Astrocyte of the spinal cord (primary cell): ENCODE results near the gene ALK.

Experiments used
- DNase-seq: peaks from one replicate; pipeline ENCODE4 v3.0.0; 2011; ENCODE audit warnings: low read depth, low spot score
- H3K4me3 ChIP-seq: 2 replicates; pipeline ENCODE4 v1.5.1; 2011; ENCODE audit warnings: low read depth, mild to moderate bottlenecking, low read length, moderate library complexity
- in situ Hi-C: cut with HindIII; loops from 2 replicates; pipeline ENCODE4 v1.10.0; 2017; ENCODE audit warnings: low sequenced_read_pairs
- TF ChIP-seq, protein P1 (sequence below): IDR thresholded peaks from 2 replicates; pipeline ENCODE4 v1.5.1; 2012; ENCODE audit warnings: low read depth, mild to moderate bottlenecking, low read length, inconsistent platforms

The ALK gene

DNA sequence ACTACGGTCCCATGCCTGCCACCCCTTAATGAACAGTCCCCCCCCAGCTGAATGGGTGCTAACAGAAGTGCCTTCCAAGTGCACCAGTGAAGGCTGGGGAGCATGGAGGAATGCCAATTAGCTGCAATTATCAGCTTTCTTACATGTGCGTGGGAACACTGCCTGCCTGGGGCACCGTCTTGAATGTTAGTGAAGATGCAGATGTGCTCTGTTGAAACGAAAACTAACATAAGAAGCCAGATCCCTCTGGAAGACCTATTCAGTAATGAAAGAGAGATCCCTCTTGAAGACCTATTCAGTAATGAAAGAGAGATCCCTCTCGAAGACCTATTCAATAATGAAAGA lies 651.6 kb downstream of the ALK start:
- in situ Hi-C loops, result no loop called here
- no peak for DNase-seq
- H3K4me3 ChIP-seq, result no peak overlapping the region
- TF ChIP-seq, protein P1, sequence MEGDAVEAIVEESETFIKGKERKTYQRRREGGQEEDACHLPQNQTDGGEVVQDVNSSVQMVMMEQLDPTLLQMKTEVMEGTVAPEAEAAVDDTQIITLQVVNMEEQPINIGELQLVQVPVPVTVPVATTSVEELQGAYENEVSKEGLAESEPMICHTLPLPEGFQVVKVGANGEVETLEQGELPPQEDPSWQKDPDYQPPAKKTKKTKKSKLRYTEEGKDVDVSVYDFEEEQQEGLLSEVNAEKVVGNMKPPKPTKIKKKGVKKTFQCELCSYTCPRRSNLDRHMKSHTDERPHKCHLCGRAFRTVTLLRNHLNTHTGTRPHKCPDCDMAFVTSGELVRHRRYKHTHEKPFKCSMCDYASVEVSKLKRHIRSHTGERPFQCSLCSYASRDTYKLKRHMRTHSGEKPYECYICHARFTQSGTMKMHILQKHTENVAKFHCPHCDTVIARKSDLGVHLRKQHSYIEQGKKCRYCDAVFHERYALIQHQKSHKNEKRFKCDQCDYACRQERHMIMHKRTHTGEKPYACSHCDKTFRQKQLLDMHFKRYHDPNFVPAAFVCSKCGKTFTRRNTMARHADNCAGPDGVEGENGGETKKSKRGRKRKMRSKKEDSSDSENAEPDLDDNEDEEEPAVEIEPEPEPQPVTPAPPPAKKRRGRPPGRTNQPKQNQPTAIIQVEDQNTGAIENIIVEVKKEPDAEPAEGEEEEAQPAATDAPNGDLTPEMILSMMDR, result no peak

DNA sequence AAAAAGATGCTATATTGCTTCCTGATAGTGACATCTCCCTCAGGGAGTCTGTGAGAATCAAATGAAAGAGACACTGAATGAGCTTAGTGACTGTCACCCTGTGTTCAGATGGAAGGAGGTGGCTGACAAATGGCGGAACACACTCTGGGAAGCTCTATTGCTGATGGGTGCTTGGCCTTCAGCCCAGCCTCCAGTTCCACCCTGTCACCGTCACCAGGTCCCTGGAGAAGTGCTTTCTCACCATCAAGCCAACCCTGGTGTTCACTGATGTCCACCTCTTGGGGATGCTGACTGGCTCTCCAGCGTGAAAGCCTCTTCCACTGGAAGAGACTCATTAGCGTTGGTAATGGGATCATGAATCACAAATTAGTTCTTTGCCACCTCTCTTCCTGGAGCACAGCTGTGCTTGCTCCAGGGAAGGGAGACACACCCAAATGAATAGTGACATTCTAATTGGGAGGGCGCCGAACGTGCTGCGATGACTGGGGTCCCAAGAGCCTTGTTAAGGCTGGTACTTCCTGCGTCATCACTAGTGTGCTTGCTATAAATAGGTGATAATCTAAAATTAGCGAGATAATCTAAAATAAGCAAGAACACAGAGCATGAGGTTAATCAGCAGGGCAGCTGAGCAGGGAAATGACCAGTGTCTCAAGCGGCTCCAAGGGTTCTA lies 652.2 kb downstream of the ALK start:
- in situ Hi-C loops, result no loop called here
- no peak for DNase-seq

DNA sequence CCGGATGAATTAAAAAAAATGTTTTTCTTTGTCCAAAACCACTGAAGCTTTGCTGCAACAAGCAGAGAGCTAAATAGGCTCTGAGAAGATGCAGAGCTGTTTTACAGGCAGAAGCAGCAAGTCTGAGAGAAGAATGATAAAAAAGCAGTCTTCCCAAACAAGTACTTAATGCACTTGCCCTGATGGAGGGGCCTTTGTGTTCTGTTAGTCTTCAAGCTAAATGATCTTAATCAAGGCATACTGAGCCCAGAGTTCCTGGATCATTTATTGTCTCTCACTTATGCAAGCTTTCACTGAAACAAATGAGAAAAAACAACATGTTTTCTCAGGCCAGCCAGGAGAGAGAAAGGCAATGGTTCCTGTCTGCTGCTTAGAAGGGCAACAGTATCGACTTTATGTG lies 653.7 kb downstream of the ALK start:
- no peak overlapping the region for H3K4me3 ChIP-seq
- no peak for DNase-seq
- TF ChIP-seq, protein P1, result no peak
- in situ Hi-C loops, result no loop called here

More for the DNA sequence above, 652.2 kb downstream of the ALK start:
- H3K4me3 ChIP-seq, result no peak overlapping the region
- TF ChIP-seq, protein P1, result no peak

DNA sequence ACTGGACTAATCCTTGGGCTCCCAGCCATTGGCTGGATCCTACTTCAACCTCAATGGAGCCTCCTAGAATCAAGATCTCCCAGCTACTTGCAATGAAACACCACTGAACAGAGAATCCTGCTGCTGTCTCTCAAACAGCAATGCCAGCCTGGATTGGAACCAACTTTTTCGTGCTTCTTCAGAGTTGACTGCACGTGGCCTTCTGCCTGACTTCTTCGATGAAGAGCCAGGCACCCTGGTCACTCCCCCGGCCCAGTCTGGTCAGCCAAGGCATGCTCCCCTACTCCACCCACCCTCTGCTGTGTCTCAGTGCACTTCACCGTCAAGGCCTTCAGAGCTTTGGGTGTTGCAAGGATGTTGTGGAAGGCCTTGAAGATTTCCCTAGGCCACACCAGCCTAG lies 657.5 kb downstream of the ALK start:
- H3K4me3 ChIP-seq, result no peak overlapping the region
- TF ChIP-seq, protein P1, result no peak
- DNase-seq, result no peak
- in situ Hi-C loops, result no loop called here

DNA sequence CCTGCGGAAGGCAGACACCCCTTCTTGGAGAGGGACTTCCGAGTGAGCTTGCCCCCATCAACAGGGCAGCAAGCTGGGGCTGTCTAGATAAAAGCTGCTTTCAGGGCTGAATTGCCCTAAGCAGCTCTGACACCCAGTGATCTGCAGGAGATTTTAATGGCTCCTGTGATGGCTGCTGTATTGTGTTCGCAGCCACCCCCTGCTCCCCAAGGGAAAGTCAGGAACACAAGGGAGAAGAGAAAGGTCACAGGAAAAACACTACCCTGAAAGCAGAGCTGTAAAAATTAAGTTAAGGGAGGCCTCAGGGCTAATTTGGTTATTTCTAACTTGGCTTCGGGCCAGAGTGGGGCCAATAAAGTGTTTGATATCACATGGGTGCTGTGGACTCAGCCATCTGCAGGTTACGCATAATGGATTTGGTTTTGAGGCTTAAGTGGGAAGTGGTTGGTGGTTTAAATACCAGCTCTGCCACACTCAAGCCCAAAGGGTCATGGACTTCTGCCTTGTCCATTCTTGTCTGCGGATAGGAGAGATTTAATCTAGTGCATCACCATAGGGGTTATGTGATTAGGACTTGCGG lies 658.6 kb downstream of the ALK start:
- DNase-seq, result peak; percentile 7
- in situ Hi-C loops, result no loop called here
- H3K4me3 ChIP-seq, result no peak overlapping the region
- TF ChIP-seq, protein P1, result no peak

DNA sequence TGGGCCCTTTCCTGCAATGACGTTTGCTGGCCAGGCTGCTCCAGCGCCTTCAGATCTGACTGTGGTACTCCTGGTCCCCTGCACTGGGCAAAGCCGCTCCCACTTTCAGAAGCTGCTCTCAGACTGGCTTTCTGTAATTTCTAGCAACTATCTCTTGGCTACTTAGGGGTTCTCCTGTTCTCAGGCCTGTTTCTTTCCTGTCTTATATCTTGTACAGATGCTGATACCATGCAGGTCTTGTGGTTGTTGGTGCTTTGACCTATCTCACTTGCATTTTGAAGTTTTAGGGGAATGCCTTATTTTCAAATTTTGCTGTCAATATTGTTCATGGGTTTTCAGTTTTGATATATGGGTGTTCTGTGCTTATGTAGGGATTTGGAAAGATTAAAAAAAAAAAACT lies 660.4 kb downstream of the ALK start:
- TF ChIP-seq, protein P1, result no peak
- DNase-seq, result no peak
- no peak overlapping the region for H3K4me3 ChIP-seq
- in situ Hi-C loops, result no loop called here
